ENCODE data around the gene IRF2BPL. TPM values are rescaled to one million over a fixed set of nuclear protein-coding genes. Genes with fewer than 3 reads are reported as not detected.
A peak's percentile ranks its signal among the peaks of the same experiment; 100 is the strongest.

Gene IRF2BPL
- total RNA-seq = 32.8 and 34.8 TPM in 2 replicates

DNA sequence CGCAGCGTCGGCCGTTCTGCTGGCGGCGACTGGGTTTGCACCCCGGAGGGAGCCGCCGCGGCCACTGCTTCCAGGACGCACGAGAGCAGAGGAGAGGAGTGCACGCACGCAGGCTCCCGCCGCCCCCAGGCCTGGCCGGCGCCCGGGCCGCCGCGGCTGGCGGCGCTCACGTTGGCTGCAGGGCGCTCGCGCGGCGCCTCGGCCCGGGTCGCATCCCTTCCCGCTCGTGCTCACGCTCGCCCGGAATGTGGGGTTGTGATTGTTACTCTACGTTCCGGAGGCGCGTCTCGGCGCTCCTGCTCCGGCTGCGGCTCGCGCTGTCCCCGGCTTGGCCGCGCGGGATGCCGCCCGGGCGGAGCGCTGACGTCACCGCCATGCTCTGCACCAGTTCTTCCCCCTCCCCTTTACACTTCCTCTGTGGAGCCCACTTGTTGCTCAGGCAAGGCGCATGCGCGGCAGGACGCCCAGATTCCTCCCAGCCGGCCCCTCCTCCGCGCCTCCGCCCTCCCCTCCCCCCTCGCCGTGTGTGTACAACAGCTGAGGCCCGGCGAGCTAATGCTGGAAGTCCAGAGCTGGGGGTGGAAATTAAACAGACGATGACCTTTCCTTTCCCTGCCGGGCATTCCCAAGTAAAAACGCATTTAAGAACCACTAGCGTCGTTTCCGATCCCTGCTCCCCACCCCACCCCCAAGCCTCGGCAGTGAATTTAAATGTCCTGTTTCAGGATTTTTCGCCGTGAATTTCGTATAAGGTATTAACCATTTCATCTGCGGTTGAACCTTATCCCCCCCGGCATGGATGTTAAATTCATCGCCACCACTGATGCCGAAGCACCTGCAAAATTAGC lies at the start of gene IRF2BPL:
Gene IRF2BPL, minus strand, starts transcription at position 325 of the 848 bp plus-strand sequence. CDS start 916 bp downstream, outside the sequence.
- intact Hi-C loops (cut with micrococcal nuclease) = loop anchor here (1.0 kb wide), 3 partner anchors 12 to 72 kb away; no protein-coding TSS in a partner anchor
- Mint-ChIP-seq H3K9me3 (no peaks in the 10 kb centered on the region), H3K36me3 (ENCODE audit: low read depth) (peaks cover 28% of the 10 kb centered on the region), H3K4me1 (peaks cover 46% of the 10 kb centered on the region), H3K27me3 (no peaks in the 10 kb centered on the region), H3K27ac (peak within 1 kb of the TSS; percentile 98), H3K4me3 (peak within 1 kb of the TSS; percentile 99)
- DNase-seq = peak; percentile 98

DNA sequence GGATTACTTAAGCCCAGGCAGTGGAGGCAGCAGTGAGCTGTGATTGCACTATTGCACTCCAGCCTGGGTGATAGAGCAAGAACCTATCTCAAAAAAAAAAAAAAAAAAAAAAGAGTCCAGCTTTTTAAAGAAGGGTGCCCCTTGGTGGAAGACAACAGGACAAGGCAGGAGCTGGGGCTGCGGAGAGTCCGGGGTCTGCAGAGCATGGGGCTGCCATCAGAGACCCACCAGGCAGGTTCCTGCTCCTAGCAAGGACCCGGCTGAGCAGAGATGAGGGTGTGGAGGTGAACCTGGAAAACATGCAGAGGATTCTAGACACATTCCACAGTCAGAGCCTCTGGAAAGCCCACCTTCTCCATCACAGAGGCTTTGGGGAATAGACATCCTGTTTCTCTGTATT lies 48.5 kb upstream of the IRF2BPL start:
- Mint-ChIP-seq H3K36me3 (ENCODE audit: low read depth) (no peaks in the 10 kb centered on the region), H3K27me3 (no peaks in the 10 kb centered on the region), H3K27ac (no peak overlapping the region), H3K4me3 (no peak overlapping the region), H3K4me1 (no peaks in the 10 kb centered on the region), H3K9me3 (peaks cover 5% of the 10 kb centered on the region)
- no peak for DNase-seq
- intact Hi-C loops (cut with micrococcal nuclease) = no loop called here

DNA sequence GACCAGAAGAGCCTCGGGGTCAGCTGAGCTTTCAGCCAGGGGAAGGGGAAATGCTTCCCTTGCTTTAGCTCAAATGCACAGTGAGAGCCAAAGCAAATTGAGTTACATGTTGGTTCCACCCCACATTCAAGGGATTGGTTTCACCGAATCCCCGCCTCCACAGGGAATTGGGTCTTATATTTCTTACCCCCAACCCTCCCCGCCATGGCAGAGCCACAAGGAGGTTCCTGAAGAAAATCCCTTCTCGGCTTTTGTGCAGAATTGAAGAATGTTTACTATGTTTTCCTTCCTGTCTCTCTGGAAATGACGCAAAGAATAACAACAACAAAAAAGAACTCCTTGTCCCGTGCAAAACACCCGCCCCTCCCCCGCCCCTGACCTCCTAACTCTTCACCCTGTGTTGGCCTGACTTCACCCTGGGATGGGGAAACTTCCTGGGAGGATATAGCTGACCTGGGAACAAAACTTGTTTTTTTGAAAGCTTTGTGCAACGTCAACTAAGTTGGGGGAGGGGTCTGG lies 47.7 kb upstream of the IRF2BPL start:
- peaks cover 5% of the 10 kb centered on the region for H3K9me3 Mint-ChIP-seq
- no peaks in the 10 kb centered on the region for H3K36me3 Mint-ChIP-seq (ENCODE audit: low read depth)
- no peaks in the 10 kb centered on the region for H3K4me1 Mint-ChIP-seq
- H3K27ac Mint-ChIP-seq = no peak overlapping the region
- intact Hi-C loops (cut with micrococcal nuclease) = no loop called here
- no peak for DNase-seq
- no peak overlapping the region for H3K4me3 Mint-ChIP-seq
- no peaks in the 10 kb centered on the region for H3K27me3 Mint-ChIP-seq

DNA sequence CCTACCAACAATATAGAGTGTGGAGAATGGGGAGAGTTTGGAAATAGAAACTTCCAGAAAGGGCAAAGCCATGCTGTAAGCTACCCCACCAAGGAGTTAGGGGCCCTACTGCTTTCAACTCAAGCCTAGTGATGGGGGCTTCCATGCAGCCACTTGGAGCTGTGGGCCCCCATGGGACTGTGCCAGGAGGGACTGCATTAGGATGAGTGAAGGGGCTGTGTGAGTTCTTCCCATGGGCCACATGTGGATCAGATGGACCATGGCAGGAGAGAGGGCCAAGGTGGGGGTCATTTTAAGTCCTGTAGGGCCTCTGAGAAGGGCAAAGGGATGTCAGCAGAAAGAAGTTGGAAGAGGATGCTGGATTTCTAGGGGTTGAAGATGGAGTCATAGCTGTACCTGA lies 46.5 kb upstream of the IRF2BPL start:
- Mint-ChIP-seq H3K27ac (no peak overlapping the region), H3K9me3 (peaks cover 5% of the 10 kb centered on the region), H3K36me3 (ENCODE audit: low read depth) (no peaks in the 10 kb centered on the region), H3K27me3 (peaks cover 1% of the 10 kb centered on the region), H3K4me3 (no peak overlapping the region), H3K4me1 (no peaks in the 10 kb centered on the region)
- intact Hi-C loops (cut with micrococcal nuclease) = loop anchor here (5.0 kb wide), 1 partner anchor 363 kb away; no protein-coding TSS in a partner anchor
- no peak for DNase-seq

DNA sequence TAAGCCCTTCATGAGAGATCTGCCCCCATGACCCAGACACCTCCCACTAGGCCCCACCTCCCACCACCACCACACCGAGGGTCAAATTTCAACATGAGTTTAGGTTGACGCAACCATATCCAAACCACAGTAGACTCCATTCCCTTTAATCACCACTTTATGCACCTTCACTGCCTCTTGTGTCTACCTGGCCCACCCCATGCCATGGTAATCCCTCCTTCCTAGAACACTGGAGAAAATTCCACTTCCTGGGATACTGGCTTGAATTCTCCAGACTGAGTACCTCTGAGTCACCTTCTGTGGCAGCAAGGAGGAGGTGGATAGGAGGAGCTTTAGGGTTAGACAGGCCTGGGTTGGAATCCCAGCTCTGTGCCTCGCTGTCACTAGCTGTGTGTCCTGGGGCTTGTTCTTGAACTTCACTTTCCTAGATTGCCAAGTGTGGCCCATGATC lies 43.5 kb upstream of the IRF2BPL start:
- Mint-ChIP-seq H3K4me1 (no peaks in the 10 kb centered on the region), H3K36me3 (ENCODE audit: low read depth) (no peaks in the 10 kb centered on the region), H3K4me3 (no peak overlapping the region), H3K27me3 (peaks cover 9% of the 10 kb centered on the region), H3K9me3 (no peaks in the 10 kb centered on the region), H3K27ac (no peak overlapping the region)
- intact Hi-C loops (cut with micrococcal nuclease) = loop anchor here (5.0 kb wide), 1 partner anchor 360 kb away; no protein-coding TSS in a partner anchor
- DNase-seq = no peak

DNA sequence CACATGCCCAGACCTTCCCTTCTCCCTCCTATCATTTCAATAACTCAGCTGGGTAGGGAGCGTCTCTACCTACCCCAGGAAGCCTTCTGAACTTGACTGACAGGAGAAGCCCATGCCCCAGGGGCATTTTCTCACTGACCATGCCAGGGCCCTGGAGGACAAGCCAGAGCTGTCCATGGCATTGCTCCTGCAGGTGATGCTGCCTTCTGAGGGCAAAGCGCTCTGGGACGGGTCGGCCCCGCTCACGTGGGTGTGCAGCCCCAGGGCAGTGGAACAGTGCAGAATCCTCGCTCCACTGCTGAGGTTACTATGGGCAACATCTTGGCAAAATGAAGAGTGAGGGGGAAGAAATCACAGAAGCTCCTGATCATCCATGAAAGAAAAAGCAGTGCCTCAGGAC lies 41.0 kb upstream of the IRF2BPL start:
- intact Hi-C loops (cut with micrococcal nuclease) = no loop called here
- Mint-ChIP-seq H3K4me1 (no peaks in the 10 kb centered on the region), H3K27ac (no peak overlapping the region), H3K36me3 (ENCODE audit: low read depth) (no peaks in the 10 kb centered on the region), H3K4me3 (no peak overlapping the region), H3K9me3 (no peaks in the 10 kb centered on the region), H3K27me3 (peaks cover 11% of the 10 kb centered on the region)
- no peak for DNase-seq

DNA sequence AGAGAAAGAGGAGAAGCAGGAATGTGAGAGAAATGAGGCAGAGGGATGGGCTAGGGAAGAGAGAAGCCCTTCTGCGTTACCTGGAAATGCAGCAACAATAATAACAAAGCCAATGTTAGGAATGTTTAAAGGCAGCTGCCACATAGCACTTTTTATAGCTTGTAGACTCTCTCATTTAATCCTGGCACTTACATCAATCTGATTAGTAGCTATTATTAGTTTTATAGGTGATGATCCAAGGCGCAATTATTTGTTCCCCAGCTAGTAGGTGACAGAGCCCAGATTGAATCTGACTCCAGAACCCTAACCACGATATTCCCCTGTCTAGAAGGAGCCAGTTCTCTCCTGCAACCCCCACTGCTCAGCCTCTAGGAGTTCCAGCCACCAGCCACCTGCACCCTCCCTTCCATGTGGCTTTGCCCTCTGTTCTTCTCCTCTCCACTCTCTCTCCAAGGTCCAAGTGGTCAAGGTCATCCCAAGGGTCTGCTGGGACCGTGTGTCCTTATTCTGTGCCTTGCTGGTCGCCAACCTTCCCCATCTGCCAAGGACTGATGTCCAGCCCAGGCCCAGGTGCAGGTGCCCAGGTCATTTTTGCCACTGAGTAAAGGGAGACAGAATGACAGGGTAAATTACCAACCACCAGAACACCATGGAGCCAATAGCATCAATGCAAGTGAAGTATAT lies 40.2 kb upstream of the IRF2BPL start:
- H3K27ac Mint-ChIP-seq = no peak overlapping the region
- no peaks in the 10 kb centered on the region for H3K36me3 Mint-ChIP-seq (ENCODE audit: low read depth)
- no peaks in the 10 kb centered on the region for H3K9me3 Mint-ChIP-seq
- peaks cover 11% of the 10 kb centered on the region for H3K27me3 Mint-ChIP-seq
- no peak overlapping the region for H3K4me3 Mint-ChIP-seq
- intact Hi-C loops (cut with micrococcal nuclease) = loop anchor here (1.0 kb wide), 1 partner anchor 196 kb away; no protein-coding TSS in a partner anchor
- H3K4me1 Mint-ChIP-seq = no peaks in the 10 kb centered on the region
- no peak for DNase-seq

DNA sequence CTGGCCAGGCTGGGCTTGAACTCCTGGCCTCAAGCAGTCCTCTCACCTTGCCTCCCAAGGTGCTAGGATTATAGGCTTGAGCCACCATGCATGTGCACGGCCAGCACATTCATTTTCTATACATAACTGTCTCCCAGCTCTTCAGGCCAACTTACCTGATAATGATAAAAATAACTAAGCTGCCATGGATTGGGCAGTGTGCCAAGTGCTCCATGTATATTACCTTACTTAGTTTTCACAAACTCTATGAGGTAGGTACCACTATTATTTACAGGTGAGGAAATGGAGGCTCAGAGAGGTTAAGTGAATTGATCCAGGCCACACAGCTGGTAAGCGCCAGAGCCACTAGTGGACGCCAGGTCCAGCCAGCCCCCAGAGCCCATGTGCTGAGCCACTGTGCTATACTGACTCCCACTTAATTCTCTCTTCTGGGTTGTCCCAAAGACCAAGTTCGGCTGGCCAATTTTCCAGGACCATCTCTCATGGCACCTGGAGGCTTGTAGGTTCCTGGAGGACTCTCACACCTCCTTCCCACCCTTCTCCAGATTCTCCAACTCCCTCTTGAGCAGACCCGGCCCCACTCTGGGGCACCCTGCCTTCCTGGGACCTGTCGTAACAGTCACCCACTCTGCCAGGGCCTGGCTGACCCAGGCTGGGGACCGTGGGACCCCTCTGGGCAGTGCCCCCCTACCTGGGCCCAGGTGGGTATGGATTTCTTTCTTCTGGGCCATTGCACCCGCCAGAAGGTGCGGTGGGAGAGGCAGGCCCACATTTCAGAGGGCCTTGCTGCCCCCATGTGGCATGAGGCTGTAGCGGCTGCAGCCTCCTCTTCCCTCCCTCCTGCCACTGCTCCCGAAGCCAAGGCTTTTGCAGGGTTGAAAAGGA lies 39.4 kb upstream of the IRF2BPL start:
- intact Hi-C loops (cut with micrococcal nuclease) = loop anchor here (1.0 kb wide), 1 partner anchor 196 kb away; no protein-coding TSS in a partner anchor
- H3K27ac Mint-ChIP-seq = no peak overlapping the region
- no peaks in the 10 kb centered on the region for H3K9me3 Mint-ChIP-seq
- H3K27me3 Mint-ChIP-seq = peaks cover 11% of the 10 kb centered on the region
- H3K4me3 Mint-ChIP-seq = no peak overlapping the region
- peak; percentile 88 for DNase-seq
- peaks cover 3% of the 10 kb centered on the region for H3K4me1 Mint-ChIP-seq
- no peaks in the 10 kb centered on the region for H3K36me3 Mint-ChIP-seq (ENCODE audit: low read depth)

DNA sequence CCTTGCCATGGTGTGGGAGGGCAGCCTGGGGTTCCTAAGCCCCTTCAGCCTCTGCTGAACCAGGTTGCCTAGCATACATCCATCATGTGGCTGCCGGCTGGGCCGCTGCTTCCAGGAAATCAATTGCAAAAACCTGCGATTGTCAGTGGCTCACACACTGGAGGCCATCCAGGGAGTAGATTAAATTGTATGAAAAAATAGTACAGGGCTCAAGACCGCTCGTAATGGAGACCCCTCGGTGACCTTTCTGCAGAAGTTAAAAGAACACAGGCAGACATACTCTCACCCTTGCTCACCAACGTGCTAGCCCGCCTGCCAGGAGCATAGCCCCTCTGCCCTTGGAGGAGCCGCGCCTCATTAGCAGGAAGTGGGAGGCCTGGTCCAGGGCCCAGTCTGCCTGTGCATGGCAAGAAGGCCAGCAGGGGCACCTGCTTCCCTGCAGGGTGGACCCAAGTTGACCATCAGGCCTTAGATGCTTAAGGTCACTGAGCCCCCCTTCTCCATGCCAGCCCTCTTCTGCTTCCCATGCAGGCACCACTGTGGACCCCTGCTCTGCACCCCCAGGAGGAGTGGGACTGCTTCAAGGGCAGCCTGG lies 38.2 kb upstream of the IRF2BPL start:
- no peaks in the 10 kb centered on the region for H3K9me3 Mint-ChIP-seq
- peaks cover 11% of the 10 kb centered on the region for H3K27me3 Mint-ChIP-seq
- H3K36me3 Mint-ChIP-seq (ENCODE audit: low read depth) = no peaks in the 10 kb centered on the region
- no peak overlapping the region for H3K27ac Mint-ChIP-seq
- peaks cover 3% of the 10 kb centered on the region for H3K4me1 Mint-ChIP-seq
- no peak overlapping the region for H3K4me3 Mint-ChIP-seq
- no peak for DNase-seq
- intact Hi-C loops (cut with micrococcal nuclease) = no loop called here

DNA sequence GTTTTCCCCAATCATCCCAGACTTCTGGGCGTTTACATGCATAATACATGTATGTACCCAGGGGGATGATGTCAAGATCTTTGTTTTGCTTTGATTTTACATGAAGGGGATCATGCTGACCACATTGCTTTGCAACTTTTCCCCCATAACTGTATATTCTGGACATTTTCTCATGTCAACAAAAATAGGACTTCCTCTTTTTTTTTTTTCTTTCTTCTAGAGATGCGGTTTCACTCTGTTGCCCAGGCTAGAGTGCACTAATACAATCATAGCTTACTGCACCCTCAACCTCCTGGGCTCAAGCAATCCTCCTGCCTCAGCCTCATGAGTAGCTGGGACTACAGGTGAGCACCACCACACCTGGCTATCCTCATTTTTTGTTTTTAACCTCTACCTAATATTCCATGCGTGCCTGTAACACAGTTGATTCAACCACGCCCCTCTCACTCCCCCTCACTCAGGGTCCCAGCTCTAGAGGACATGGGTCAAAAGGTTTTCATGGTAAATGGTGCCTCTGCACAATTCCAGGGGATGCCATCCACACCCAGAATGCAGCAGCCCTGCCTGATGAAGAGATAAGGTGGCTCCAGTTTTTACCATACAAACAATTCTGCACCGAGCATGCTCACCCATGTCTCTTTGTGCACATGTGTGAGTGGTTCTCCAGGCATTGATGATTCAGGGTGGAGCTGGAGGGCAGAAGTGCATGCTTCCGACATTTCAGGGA lies 37.5 kb upstream of the IRF2BPL start:
- no peak overlapping the region for H3K4me3 Mint-ChIP-seq
- no peaks in the 10 kb centered on the region for H3K9me3 Mint-ChIP-seq
- DNase-seq = no peak
- intact Hi-C loops (cut with micrococcal nuclease) = no loop called here
- H3K27ac Mint-ChIP-seq = no peak overlapping the region
- peaks cover 11% of the 10 kb centered on the region for H3K27me3 Mint-ChIP-seq
- no peaks in the 10 kb centered on the region for H3K36me3 Mint-ChIP-seq (ENCODE audit: low read depth)
- H3K4me1 Mint-ChIP-seq = peaks cover 3% of the 10 kb centered on the region

DNA sequence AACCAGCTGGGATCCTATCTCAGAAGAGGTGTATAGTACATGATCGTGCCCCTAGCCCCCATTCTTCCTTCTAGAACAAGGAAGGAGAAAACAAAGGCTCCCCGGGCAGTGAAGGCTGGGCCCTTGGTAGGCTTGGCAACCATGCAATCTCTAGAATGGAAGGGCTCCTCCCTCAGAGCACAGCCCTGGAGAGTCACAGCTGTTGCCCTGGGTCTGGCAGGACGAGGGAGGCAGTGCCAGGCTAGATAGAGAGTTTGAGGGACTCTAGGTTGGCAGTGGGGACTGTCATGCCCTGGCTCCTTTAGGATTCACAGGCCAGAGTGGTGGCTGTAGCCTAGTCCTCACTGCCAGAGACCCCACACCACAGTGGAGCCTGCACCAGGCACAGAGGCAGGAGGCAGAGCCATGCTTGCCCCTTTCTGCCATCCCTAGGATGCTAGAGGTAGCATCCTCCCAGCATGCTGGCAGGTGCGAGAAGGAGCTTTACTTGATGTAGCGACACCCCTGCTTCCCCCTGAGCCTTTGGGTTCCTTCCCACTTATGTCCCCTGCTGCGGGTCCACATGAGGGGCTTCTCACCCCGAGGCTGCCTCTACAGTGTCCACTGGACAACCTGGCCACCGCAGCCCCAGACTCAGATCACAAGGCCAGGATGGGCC lies 36.1 kb upstream of the IRF2BPL start:
- intact Hi-C loops (cut with micrococcal nuclease) = no loop called here
- DNase-seq = no peak

DNA sequence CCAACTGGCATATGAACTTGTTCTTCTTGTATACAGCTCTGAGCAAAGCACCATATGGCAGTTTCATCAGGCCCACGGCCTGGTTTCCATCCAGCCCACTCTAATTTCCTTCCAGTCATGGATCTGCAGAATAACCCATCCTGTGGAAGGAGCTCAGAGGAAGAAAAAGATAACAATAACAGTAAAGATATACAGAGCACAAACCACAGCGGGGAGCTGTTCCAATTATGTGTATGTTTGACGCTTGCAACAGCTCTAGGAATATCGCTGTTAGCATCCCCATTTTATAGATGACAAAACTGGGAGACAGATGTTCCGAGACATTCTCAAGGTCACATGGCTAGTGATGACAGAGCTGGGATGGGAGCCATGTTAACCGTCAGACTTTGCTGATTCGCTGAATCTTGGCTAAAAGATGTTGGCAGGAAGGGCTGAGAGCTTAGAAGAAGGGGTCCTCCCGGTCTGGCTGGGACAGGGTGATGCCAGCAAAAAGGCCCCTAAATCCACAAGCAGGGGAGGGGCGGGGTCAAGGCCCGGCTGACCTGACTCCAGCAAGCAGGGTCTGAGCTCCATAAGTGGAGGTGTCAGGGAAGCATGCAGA lies 35.2 kb upstream of the IRF2BPL start:
- H3K4me1 Mint-ChIP-seq = peaks cover 7% of the 10 kb centered on the region
- no peaks in the 10 kb centered on the region for H3K9me3 Mint-ChIP-seq
- H3K27me3 Mint-ChIP-seq = peaks cover 2% of the 10 kb centered on the region
- no peak overlapping the region for H3K27ac Mint-ChIP-seq
- no peak overlapping the region for H3K4me3 Mint-ChIP-seq
- intact Hi-C loops (cut with micrococcal nuclease) = no loop called here
- DNase-seq = no peak
- no peaks in the 10 kb centered on the region for H3K36me3 Mint-ChIP-seq (ENCODE audit: low read depth)

More for the DNA sequence above, 36.1 kb upstream of the IRF2BPL start:
- Mint-ChIP-seq H3K4me3 (no peak overlapping the region), H3K27ac (no peak overlapping the region), H3K36me3 (ENCODE audit: low read depth) (no peaks in the 10 kb centered on the region), H3K4me1 (peaks cover 4% of the 10 kb centered on the region), H3K9me3 (no peaks in the 10 kb centered on the region), H3K27me3 (peaks cover 6% of the 10 kb centered on the region)
